Activated CD4-positive, alpha-beta T cell treated with anti-CD3 and anti-CD28 coated beads, Interleukin-2, Interleukin-6, amounts not matched to agents 100 ng/mL and 50 ng/mL, durations not matched to agents 16 hours and 8 hours (primary cell): ENCODE data around the gene AKAP13.
"Not testable (repeated sequence)": the region's sequence is repeated elsewhere in the genome, so short reads cannot be mapped to it uniquely, and the experiment has no call there.

ENCODE experiments used
- DNase-seq: peaks from one replicate; pipeline ENCODE4 v3.0.0-alpha.2; 2020

The AKAP13 gene

GRCh38 chr15:85351501-85351900, 28.9 kb upstream of the AKAP13 start:
- not testable (repeated sequence) for DNase-seq

DNA sequence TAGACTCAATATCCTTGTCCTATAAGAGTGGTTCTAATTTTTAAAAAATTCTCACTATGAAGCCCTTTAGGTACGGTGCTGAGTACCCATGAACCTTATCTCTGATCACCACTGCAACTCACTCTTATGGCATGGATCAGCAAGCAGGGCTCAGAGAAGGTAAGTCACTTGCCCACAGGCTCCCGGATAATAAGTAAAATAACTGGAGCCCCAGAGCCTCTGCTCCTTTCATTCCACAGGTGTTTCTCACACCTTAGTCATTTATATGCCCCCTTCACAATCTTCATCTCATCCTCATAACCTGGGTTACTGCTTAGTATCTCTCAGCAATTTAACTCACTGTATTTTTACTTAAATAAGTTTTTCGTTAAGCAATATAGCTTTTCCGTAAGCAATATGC, 28.4 kb upstream of the AKAP13 start:
- no peak for DNase-seq

GRCh38 chr15:85353516-85353915, 26.9 kb upstream of the AKAP13 start:
- DNase-seq: no peak

- DNase-seq: no peak
Measured at GRCh38 chr15:85354461-85354860, 25.9 kb upstream of the AKAP13 start.

GRCh38 chr15:85354948-85355347, 25.5 kb upstream of the AKAP13 start:
- no peak for DNase-seq

DNA sequence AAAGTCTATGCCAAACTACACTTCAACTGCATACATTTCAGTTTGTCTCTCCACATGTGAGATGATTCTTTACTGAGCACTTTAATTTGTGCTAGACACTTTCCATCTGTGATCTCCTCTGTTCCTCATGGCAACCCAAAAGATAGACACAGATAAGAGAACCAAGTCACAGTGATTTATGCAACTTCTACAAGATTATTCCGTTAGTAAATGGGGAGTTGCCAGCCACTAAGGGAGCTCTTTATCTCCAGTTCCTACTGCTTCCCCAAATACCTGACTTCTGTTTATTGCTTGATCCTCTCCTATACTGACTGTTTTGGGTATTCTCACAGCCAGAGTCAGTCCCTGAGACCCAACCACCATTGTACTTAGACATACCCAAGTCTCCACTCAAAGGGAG, 24.1 kb upstream of the AKAP13 start:
- no peak for DNase-seq

DNA sequence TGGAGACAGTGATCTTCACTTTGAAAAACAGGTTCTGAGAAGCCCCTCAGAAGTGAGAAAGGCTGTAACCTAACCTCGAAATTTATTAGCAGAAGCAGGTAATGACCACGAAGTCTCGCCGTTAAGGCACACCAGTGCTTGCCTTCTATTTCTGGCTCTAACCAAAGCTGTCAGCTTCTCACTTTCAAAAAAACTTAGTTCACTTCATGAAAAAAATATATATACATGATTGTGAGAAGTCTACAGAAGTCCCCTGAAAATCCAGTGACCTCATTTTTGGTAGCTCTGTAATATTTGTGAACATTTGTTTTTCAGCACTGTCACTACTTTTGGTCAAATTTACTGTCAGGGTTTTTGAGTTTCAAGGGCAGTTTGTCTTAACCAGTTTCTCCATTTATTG, 19.1 kb upstream of the AKAP13 start:
- no peak for DNase-seq

DNA sequence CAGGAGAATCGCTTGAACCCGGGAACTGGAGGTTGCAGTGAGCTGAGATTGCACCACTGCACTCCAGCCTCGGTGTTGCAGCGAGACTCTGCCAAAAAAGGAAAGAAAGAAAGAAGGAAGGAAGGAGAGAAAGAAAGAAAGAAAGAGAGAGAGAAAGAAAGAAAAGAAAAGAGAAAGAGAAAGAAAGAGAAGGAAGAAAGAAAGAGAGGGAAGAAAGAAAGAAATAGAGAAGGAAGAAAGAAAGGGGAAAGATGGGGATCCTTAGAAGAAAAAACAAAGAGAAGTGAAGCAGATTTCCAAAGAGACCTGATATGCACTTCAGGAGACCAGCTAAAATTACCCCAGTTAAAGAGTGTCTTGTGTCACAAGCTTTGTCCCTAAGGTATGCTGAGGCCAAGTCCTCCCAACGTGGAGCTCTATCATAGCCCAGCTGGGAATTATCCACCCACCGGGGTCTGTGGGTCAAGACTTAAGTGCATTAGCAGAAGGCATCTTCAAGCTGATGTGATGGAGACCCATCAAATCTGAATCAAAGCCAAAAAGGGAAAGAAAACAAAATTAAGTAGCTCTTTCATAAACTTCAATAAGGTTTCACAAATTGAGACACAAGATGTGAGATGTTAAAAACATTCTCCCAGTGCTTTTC, 17.8 kb upstream of the AKAP13 start:
- no peak for DNase-seq

GRCh38 chr15:85365980-85366379, 14.4 kb upstream of the AKAP13 start:
- DNase-seq: no peak

DNA sequence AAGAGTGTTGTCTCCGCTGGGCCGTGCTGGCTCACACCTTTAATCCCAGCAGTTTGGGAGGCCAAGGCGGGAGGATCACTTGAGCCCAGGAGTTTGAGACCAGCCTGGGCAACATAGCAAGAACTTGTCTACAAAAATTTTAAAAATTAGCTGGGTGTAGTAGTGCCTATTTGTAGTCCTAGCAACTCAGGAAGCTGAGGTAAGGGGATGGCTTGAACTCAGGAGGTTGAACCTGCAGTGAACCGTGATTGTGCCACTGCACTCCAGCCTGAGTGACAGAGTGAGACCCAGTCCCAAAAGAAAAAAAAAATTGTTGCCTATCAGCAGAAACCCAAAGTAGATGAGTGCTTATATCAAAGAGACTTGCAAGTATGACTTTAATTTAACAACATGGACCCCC, 12.7 kb upstream of the AKAP13 start:
- no peak for DNase-seq

DNA sequence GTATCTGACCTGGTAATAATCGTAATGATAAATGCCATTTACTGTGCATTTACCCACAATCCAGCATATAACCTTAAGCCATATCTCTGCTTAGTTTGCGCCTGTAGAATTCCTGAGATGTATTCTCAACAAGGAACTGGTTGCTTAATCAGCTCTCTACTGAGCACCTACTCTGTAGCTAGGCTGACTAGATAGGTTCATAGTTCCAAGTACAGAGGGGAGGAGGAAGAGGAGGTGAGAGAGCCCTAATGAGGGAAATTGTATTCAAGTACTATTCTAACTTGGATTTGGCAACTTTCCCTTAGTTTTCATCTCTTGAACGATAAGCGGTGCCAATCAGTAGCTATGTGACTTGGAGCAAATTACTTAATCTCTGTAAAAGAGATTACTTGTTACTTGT, 5.6 kb upstream of the AKAP13 start:
- no peak for DNase-seq

GRCh38 chr15:85377269-85377668, 3.1 kb upstream of the AKAP13 start:
- peak; percentile 40 for DNase-seq

GRCh38 chr15:85377986-85378385, 2.4 kb upstream of the AKAP13 start:
- no peak for DNase-seq

DNA sequence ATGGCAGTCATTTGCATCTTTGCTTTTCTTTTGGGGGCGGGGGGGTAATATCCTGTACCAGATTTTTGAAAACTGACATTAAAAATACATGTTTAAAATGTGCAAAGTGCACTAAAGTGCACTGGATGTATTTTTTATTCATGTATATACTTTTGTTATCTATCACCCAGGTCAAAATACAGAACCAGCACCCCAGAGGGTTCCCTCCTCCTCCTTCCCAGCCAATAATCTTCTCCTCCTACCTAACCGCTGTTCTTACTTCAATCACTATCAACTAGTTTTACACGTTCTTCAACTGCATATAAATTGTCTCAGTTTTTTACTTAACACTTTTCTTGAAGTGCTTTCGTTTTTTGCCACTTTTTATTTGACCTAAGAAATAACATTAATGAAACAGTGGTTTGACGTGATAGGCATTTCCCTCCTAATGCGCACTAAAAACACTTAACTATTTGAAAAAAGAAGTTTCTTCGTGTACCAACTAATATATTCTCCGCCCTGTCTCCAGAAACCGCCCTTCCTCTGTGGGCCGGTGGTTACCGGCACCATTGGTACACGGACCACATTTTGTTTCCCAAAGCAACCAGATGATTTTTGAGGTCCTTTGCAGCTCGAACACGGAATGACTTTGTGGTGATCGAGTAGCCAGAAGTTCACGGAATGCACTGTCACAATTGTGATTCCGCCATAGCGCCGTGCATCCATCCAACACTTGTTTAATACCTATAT, 836 bp upstream of the AKAP13 start:
- DNase-seq: peak; percentile 75

GRCh38 chr15:85380812-85381642, 624 bp downstream of the AKAP13 start:
- peak; percentile 56 for DNase-seq

GRCh38 chr15:85381850-85382751, 1.7 kb downstream of the AKAP13 start:
- DNase-seq: no peak

DNA sequence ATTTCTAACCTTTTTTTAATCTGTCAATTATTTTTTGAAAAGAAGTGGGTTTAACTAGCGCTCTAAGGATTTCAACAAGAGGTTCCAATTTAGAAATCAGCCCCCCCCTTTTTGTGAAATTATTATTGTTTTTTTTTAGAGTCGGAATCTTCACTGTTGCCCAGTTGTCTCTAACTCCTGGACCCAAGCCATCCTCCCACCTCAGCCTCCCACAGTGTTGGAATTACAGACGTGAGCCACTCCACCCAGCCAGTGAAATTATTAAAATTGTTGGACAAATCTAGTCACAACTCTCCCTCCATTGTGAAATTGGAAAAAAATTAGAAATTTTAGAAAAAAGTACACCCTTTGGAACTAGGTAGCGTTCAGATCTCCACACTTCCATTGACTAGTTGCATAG, 2.5 kb downstream of the AKAP13 start:
- no peak for DNase-seq

DNA sequence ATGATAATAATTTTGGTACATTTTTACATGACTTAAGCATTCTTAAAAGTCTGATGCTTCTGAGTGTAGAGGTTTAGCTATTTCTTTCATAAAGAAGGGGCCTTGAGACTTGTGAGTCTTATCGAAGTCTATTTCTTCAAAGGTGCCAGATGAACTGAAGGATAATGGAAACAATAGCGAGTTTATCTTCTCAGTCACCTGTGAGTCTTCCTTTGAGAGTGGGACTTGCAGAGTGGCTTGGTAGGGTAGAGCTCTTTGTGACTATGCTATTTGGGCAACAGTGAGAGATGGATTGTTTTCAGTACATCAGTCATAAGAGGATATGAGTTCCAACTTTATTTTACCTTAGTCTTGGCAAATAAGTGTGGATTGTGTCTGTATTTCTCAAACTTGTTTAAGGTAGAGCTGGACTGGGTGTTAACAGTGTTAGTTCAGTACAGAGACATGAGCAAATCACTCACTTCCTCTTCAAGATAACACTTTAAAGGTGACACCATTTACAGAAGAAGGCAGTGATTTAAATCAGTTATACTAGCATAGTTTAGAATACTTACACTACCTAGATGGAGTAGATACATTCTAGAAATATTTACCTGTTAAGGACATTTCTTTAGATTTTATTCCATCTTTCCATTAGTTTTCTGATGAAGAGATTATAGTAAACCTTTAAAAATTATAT, 3.2 kb downstream of the AKAP13 start:
- peak; percentile 18 for DNase-seq

- no peak for DNase-seq
Measured at GRCh38 chr15:85386261-85386660, 5.9 kb downstream of the AKAP13 start.

DNA sequence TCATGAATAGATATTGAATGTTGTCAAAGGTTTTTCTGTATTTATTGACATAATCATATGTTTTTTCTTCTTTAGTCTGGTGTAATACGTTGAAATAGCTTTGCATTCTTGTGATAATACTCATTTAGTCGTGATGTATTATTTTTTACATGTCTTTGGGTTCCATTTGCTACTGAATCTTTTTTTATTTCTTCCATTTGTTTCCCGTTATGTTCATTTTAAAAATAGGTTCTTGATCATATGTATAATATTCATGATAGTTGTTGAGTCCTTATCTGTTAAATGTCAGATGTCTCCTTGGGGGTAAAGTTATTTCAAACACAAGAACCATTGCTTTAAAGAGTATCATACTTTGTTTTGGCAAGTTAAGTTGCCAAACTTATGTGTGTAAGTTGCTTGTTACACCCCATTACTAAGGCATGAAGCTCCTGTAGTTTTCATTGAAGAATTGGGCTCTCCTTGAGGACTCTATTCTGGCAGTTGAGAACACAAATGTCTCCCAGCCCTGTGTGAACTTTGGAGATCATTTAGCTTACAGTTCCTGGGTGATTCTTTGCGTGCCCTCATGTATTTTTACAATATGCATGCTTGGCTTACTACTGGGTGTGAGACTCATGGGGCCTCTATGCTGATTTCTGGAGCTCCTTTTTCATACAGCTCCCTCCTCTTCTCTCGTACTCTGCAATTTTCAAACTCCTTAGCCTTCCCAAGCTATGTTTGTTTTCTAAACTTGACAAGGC, 8.3 kb downstream of the AKAP13 start:
- DNase-seq: no peak

DNA sequence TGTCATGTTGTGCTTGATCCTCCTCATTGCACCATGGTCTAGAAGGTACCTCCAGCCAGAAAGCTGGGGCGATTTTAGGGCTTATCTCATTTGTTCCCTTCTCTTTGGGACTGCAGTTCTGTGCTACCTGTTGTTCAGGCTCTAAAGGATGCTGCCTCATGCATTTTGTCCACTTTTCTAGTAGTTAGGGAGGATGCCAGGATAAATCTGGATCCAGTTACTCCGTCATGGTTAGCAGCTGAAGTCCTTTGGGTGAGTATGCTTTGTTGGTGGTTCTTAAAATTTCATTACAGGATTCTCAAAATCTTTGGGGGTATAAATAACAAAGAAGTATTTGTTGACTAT, 8.9 kb downstream of the AKAP13 start:
- DNase-seq: no peak

DNA sequence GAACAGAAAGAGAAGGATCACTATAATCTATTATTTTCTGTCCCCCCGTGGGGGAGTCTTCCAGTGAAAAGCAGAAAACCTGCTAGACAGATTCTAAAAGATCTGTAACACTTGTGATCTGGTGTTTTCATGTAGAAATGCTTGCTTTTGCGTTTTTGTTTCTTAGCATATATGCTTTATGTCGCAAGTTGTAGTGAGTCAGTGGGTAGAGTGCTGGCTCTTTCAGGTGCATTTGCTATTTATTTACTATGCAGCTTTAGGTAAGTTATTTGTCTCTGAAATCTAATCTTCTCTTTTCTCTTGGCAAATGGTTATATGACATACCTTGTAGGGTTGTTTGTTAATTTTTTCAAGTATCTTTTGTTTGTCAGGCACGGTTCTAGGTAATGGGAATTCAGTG, 9.4 kb downstream of the AKAP13 start:
- DNase-seq: no peak
